ENCODE results near the gene SORCS2.

The SORCS2 gene

DNA sequence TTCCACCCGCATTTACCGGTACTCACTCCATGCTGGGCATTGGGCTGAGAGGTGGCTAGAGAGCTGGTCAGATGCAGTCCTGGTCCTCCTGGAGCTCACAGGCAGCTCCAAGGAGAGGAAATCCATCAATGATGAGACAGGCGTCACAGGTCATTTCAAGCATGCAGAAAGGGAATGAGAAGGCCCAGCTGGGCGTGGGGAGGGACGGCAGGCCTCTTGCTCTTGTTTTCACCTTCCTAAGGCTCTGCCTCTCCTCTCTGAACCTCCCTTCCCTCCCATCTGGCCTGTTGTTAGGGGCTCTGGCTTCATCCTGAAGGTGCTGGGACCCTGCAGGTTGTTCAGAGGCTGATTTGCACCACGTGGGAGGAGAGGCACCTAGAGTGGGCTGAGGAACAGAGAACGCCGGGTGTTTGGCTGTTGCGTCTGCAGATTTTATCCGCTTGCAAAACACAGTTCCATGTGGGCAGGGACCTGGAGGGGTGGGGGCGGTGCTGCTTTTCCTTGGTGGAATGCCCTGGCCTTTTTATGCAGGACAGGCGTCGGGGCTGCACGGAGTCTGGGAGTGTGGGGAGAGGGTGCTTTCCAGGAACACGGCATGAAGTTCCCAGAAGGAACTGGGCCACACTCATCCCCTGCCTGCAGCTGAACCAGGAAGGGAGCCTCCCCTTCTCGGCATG is 323.9 kb downstream of the SORCS2 start:
- in situ Hi-C loops (cut with MboI; ENCODE audit: low sequenced_read_pairs) = no loop called here

DNA sequence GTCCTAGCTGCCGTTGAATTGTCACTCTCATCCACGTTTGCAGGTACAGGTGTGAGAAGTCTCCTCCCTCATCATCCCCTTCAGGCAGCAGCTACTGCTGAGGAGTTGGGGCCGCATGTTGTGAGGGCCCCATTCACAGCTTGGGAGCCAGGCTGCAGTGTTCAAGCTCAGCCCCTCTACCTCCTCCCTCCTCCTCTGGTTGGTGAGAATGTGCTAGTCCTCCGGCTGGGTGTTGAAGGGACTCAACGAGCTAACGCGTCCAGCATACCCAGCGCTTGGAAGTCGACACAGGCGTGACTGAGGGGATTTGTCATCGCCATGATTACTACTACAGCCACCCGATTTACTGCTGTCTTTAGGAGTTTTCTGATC is 324.4 kb downstream of the SORCS2 start:
- in situ Hi-C loops (cut with MboI; ENCODE audit: low sequenced_read_pairs) = no loop called here

DNA sequence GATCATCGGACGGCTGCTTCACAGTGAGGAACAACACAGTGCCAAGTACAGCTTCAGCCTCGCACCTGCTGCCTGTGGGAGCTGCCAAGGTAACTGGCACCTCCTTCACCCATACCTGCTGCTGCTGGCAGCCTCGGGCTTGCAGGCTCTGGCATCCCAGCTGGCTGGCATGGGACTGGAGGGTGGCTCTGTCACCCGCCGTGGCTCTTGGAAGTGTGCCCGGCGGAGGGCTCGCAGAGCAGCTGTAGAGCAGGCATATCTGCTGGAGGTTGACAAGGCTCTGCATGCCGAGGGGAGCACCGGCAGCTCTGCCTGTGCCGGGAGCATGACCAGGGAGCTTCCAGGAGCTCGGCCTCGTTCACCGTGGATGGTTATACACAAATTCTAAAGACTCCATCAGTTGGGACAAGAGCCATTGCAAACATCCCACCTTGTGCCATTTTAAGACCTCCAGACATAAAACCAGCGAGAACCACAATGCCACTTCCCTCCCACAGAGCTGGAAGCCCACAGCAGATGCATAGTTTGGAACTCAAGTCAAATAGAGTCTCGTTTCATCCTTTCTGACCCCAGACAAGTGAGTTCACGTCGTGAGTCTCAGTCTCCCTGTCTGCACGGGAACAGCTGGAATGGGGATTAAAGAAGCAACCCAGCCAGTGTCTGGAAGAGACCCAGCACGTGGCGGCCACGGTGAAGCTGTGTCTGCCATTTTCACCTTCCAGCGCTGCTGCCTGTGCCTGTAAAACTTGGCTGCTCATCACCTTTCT is 326.7 kb downstream of the SORCS2 start:
- in situ Hi-C loops (cut with MboI; ENCODE audit: low sequenced_read_pairs) = no loop called here

DNA sequence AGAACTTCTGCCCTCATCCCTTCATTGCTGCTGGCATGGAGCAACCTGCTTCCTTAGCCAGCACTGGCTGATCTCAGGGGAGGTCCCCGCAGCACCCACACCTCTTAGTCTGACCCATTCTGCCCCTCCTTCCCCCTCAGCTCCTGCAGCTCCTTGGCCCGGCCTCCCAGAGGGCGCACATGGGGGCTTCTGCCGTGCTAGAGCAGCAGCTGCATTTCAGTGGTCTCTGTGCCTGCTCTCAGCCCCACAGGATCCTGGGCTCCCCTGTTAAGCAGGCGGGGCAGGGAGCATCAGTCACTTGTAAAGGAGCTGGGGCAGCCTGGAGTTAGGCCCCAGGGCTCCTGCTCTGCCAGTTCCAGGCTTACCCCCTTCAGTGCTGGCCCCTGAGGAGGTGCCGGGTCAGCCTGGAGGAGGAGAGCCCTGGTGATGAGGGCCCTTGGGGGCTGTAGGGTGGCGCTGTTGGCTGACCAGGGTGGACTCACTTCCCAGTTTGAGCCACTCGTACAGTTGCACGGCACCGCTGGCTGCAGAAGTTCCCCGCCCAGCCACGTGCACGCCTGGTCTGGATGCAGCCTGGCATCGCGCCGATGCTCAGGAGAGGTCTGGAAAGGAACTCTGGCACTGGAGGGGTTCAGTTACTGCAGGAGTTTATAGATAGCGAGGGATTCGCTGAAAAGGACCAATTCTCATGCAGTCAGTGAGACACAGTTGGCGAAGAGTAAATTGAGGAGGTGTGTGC is 327.5 kb downstream of the SORCS2 start:
- in situ Hi-C loops (cut with MboI; ENCODE audit: low sequenced_read_pairs) = no loop called here

DNA sequence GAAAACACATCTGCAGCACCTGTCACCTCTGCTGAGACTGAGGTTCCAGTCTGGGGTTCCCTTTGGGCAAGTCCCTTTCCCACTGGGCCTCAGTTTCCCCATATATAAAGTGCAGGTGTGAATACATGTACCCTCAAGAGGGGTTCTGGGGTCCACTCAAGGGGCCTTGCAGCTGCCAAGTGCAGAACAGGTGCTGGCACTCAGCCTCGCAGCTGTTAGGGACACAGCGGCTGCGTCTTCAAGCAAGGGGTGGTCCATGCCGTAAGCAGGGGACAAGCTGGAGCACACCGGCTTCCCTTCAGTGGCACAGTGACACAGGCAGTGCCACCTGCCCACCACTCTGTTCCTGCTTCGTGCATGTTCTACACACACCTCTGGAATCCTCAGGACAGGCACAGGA is 329.3 kb downstream of the SORCS2 start:
- in situ Hi-C loops (cut with MboI; ENCODE audit: low sequenced_read_pairs) = no loop called here

DNA sequence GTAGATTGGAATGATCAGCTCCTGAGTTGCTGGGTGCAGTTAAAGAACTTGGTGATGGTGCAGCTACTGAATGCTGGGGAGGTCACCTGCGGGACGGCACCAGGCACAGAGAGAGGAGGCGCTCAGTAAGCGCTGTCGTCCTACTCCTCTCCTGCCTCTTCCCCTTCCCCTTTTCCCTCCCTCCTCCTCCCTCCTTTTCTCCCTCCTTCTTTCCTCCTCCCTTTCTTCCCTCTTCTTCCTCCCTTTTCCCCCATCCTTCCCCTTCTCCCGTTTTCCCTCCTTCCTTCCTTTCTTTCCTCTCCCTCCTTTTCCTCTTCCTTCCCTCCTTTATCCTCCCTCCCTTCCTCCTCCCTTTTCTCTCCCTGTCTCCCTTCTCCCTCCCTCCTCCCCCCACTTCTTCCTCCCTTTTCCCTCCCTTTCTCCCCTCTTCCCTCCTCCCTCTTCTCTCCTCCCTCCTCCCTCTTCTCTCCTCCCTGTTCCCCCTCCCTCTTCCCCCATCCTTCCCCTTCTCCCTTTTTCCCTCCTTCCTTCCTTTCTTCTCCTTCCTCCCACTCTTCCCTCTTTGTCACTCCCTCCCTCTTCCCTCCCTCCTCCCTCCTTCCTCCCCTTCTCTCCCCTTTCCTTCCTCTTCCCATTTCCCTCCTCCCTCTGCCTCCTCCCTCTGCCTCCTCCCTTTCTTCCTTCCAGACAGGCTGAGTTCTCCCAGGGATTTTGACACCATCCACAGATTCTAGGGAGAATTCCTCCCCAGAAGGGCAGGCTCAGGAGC is 330.3 kb downstream of the SORCS2 start:
- in situ Hi-C loops (cut with MboI; ENCODE audit: low sequenced_read_pairs) = no loop called here

DNA sequence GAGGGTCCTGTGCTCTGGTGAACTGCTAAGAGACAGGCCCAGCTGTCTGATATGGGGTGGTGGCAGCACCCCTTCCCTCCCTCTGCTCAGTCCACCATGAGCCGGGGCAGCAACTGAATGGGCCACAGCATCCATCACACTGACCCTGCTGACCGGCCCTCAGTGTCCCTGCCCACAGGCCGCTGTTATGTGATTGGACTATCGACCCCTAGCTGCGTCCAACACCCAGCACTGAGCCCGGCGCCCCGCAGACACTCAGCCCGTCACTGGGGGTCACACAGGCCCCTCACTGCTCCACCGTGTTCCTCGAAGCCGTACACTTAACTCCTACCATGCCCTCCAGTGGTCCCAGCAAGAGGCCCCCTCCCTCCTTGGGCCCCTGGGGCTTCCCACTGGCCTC is 331.2 kb downstream of the SORCS2 start:
- in situ Hi-C loops (cut with MboI; ENCODE audit: low sequenced_read_pairs) = no loop called here

DNA sequence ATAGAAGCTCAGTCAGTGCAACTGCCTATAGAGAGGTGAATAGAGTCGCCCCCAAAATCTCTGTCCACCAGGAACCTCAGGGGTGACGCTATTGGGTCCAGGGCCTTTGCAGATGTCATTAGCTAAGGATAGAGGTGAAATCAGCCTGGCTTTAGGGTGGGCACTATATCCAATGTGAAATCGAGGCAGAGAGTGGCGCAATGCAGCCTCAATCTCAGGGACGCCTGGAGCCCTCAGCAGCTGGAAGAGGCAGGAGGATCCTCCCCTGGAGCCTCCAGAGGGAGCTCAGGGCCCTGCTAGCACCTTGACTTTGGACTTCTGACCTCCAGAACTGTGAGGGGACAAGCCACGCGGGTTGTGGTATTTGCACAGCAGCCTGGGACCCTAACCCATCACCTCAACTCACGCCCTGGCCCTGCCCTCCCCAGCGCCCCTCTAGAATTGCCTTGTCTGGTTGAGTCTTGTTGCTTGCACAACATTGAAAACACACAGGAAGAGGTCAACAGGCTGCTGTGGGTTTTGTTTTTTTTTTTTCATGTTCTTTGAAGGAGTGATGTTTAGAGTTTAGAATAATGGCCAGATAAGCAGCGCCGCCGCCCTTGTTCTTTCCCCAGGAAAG is 331.8 kb downstream of the SORCS2 start:
- in situ Hi-C loops (cut with MboI; ENCODE audit: low sequenced_read_pairs) = no loop called here

DNA sequence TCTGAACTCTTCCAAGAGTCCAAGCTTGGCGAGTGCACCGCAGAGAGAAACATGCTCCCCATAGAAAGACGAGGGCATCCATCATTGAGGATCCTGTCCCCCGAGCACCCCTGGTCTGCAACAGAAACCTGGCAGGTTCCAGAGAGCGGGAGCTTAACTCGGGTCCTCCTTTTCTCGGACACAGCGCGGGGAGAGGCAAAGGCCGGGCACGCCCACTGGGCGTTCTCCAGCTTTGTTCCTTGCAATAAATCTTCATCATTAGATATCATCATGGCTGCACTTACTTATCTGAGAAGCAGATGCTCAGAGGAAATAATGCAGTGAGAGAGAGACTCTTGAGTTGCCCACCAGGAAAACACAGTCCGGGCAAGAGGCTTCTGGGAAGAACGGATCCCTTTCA is 332.5 kb downstream of the SORCS2 start:
- in situ Hi-C loops (cut with MboI; ENCODE audit: low sequenced_read_pairs) = no loop called here

DNA sequence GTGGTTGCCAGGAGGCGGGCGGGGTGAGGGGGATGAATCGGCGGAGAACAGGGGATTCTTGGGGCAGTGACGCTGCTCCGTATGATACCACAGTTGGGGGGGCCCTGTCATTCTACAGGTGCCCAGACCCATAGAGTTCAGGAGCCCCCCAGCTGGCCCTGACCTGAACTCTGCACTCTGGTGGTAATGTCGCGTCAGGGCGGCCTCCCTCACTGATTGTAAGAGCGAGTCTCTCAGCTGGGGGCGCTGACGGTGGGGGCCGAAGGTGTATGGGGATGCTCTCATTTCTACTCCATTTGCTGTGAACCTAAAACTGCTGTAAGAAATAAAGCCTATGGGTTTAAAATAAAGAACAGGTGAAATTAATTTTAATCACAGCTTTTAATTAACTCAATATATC is 334.2 kb downstream of the SORCS2 start:
- in situ Hi-C loops (cut with MboI; ENCODE audit: low sequenced_read_pairs) = no loop called here

DNA sequence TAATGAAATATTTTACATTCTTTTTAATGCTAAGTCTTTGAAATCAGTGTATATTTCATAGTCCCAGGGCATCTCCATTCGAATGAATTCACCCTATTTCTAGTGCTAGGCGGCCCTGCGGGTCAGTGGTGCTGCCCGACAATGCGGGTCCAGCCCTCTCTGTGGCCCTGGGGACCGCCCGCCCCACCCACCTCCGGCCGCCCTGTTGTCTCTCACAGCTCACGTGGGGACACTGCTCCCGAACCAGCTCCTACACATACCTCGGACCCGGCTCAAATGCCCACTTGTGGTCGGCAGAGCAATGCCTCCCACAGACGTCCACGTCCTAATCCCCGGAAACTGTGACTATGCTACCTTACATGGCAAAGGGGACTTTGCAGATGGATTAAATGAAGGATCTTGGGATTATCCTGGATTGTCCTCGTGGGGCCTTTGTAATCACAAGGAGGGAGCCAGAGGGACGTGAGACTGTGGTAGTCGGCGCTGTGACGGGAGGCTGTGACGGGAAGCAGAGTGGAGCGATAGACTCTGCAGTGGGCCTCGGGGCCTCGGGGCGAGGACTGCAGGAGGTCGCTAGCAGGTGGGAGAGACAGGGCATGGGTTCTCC is 334.7 kb downstream of the SORCS2 start:
- in situ Hi-C loops (cut with MboI; ENCODE audit: low sequenced_read_pairs) = no loop called here

DNA sequence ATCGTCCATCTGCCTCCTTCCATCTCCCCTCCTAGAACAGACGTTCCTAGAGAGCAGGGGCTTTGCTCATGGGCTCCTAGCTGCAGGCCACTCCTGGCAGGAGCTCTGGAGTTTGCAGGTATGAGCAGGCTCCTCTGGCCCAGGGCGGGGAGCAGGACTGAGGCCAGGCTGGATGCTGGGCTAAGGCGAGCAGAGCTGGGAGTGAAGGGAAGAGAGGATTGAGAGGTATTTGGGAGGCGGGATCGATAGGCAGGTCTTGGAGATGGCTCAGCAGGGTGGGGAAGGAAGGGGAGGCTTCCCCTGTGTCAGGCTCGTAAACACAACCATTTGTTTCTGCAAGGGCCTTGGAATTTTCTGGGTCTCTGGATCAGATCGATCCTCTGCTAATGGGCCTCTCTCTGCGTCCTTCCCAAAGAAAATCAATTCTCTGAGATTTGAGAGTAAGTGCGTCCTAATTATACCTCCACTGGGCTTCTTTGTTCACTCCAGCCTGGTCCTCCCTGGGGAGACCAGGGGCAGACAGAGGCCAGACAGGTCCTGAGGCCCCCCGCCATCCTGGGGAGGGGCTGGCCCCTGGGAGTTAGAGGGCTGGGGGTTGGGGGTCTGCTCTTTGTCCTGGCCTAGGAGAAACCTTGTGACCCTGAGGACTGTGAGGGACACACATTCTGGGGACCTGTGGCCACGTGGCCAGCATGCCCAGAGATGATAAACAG is 337.2 kb downstream of the SORCS2 start:
- in situ Hi-C loops (cut with MboI; ENCODE audit: low sequenced_read_pairs) = no loop called here

DNA sequence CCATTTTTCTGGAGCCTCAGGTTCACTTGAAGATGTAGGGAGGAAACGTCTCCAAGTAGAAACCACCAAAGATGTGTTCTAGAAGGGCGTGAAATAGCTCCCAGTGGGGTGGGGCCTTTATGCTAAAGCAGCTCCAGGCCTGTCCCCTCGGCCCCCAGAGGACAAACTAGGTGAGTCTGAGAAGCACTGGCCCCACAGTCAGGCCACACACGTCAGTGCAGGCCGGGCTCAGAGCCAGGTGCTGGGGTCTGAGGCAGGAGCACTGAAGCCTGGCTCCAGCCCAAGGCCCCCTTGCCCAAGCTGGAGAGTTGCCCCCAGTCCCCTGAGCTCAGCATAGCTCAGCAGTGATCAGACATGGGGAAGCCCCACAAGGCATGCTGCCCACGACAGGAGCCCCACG is 337.7 kb downstream of the SORCS2 start:
- in situ Hi-C loops (cut with MboI; ENCODE audit: low sequenced_read_pairs) = no loop called here

DNA sequence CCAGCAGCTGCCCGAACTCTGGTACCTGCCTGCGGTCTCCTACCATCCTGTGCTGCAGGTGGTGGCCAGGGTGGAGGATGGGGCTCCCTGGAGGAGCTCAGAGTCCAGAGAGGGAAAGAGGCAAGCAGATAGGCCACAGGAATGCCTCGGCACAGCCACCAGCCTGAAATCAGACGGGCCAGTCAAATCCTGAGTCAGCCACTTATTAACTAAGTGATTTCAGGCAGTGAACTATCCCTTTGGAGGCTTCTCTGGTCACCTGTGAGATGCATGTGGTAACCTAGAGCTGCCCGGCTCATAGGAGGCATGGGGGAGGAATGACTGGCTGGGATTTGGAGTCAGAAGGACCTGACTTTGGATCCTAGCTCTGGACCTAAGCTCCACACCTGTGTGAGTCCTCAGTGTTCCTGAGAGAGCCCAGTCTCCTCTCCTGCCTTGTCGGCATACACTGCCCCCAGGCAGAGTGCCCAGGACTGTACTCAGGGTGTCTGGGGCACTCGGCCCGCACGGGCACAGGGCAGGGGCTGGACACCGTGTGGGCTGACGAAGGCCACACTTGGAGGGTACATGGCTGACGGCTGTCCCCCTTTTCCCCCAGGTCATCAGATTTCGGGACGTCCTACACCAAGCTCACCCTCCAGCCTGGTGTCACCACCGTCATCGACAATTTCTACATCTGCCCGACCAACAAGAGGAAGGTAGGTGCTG is 338.7 kb downstream of the SORCS2 start:
- in situ Hi-C loops (cut with MboI; ENCODE audit: low sequenced_read_pairs) = no loop called here

DNA sequence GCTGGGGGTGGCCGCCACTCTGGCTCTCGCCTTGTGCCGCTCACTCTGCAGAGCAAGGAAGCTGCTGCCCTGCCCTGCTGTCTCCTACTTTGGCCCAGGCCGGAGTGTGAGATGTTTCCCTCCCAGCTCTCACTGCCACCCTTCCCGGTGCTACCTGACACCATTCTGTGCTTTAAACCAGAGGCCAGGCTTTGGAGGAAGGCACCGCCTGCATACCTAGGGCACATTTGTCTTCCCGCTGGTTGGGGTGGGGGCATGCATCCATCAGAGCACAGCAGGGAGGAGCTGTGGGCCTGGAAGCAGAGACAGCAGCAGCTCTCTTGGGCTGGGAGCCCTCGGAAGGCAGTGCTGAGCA is 339.3 kb downstream of the SORCS2 start:
- in situ Hi-C loops (cut with MboI; ENCODE audit: low sequenced_read_pairs) = no loop called here

DNA sequence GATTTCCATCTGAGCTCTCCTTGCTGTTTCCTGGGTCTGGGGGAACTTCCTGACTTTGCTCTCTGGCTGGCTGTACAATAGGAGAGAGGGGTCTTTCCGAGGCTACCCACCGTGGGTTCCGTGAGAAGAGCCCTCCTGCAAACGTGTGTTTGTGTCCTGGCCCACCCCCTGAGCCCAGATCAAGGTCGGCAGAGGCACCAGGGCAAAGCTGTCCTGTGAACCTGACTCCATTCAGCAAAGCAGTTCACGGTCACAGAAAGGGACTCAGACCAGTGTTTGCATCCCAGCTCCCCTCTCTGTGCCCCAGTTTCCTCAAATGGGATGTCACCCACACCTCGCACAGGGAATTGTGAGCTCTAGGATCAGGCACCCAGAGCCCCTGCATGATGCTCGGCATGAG is 339.7 kb downstream of the SORCS2 start:
- in situ Hi-C loops (cut with MboI; ENCODE audit: low sequenced_read_pairs) = no loop called here

DNA sequence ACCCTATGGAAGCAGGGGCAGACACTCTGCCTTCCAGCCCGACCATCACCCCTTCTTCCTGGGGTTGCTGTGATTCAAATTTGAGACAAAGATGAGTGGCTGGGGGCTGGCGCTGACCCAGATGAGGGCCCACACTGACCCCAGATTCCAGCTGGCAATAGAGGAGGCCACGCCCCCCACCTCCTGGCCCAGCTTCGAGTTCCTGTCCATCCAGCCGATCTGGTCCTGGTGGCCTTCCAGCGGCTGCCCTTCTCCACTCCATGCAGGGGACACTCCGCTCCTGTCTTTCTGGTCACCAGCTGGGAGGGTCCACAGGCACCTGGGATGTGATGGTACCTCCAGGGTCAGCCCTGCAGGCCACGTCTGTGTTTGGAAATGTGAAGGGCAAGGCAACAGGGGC is 340.9 kb downstream of the SORCS2 start:
- in situ Hi-C loops (cut with MboI; ENCODE audit: low sequenced_read_pairs) = no loop called here

DNA sequence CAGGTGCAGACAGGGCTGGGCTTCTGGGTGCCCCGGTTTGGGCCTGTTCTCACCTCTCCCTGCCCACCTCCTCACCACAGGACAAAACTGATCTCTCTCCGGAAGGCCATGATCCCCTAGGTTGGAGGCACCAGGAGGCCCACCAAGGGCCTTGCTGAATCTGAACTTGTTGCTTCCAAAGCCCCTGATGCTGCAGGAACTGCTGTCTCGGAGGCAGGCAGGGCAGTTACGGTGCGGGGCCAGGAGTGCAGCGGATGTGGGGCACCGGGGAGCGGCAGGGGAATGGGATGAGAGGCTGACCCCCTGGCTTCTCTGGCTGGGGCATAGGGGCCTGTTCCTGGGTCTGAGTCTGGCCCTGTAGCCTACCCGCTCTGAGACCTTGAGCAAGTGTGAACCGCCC is 342.8 kb downstream of the SORCS2 start:
- in situ Hi-C loops (cut with MboI; ENCODE audit: low sequenced_read_pairs) = no loop called here

DNA sequence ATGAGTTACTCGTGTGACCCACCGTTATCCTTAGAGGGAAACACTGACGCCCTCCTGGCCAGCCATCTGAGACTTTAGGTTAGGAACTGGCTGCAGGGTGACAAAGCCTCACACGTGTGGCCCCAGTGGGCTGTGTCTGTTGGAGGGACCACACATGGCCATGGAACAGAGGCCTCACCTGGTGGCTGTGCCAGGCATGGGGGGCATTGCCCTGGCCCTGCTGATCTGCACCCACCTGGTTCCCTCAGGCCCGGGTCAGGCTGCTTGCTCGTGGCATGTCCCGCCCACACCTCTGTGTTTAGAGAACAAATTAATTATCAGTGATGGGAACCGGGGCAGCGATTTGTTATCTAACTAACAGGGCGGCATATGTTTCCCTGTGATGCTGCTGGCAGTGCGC is 343.3 kb downstream of the SORCS2 start:
- in situ Hi-C loops (cut with MboI; ENCODE audit: low sequenced_read_pairs) = no loop called here
